GM21825 (cell line): ENCODE measurements around the gene DAAM1.

Experiments used
- ATAC-seq: cut with Tn5 transposase; IDR thresholded peaks from one replicate; pipeline ENCODE4 v1.9.1; 2021; ENCODE audit warnings: mild to moderate bottlenecking, moderate library complexity; ENCODE audit not compliant: unreplicated experiment

The DAAM1 gene

GRCh38 chr14:59187118-59187517 lies 1.3 kb upstream of the DAAM1 start:
- ATAC-seq: no peak

DNA sequence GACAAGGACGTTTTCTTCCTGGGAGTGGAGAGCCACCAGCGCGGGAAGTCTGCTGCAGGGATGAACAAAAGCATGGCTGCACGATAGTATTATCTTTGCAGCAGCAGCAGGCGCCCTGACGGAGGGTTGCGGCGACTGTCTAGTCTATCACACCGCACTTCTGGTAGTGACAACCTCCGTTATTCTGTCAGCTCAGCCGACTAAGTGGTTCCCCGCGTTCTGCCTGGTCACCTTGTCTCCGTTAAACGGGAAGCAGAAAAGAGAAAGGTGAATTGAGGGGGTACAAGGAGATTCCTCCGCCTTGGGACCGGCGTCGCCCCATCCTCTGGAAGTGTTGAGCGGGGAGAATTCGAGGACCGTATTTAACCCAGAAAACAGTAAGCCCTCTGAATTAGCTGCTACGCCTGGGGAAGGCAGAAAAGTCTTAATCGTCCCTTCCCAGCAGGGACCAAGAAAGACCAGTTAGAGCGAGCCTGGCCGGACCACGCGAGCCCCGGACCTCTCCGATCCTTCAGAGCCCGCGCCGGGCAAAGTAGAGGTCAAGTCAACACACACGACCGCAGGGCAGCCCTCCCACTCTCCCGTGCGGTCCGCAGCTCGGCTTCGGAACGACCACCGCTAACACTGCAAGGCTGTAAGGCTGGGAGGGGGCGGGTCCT lies 536 bp upstream of the DAAM1 start:
- ATAC-seq: peak; percentile 21

- peak; percentile 8 for ATAC-seq
Measured at GRCh38 chr14:59189091-59189785, 771 bp downstream of the DAAM1 start.

GRCh38 chr14:59189786-59190368 lies 1.4 kb downstream of the DAAM1 start:
- peak; percentile 55 for ATAC-seq

DNA sequence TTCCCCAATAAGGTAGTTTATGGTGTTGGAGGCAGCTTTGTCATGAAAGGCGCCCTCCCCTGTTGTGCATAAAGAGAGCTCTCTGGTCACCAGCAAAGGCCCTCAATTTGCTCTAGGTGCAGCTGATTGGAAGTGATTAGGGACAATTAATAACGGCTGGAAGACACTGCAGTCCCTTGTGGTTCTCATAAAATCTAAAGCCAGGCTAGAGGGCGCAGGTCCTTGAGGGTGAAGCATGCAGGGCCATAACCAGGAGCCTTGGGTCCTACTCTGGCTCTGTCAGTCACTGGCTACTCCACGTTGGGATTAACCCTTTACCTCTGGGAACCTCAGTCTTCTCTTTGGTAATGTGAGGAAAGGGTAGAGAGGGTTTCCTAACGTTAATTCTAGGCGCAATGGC lies 1.9 kb downstream of the DAAM1 start:
- ATAC-seq: no peak

DNA sequence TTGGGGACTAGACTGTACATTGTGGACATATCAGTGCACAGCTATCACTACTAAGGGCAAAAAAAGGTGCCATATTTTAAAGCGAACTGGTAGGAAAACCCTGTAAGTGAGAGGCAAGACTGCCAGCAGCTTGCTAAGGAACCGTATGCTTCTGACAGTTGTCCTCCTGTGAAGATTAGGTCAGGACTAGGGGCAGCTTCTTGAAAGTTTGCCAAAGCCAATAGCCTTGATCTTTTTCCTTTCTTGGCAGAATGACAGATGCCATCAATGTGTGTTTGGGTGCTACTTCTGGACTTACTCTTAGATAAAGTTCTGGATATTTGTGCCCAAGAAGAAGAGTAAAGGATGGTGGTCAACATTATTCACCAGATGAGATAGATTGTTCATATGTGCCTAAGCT lies 7.4 kb downstream of the DAAM1 start:
- no peak for ATAC-seq

- ATAC-seq: no peak
Measured at GRCh38 chr14:59197695-59198262, 9.3 kb downstream of the DAAM1 start.

DNA sequence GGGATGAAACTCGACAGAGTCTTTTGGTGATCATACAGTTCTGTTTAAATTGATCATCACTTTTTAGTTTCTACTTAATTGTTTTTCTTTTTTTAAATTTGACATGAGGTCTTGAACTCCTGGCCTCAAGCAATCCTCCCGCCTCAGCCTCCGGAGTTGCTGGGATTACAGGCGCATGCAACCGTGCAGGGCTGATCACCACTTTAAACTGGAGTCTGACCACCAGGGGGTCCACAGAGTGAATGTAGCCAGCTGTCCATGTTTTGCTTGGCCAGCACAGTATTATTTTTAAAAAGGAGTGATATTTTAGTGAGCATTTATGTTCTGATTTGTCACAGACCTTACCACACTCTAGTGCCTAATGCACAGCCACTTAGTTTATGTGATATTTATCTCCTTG lies 10.7 kb downstream of the DAAM1 start:
- ATAC-seq: no peak

GRCh38 chr14:59199614-59200013 lies 11.1 kb downstream of the DAAM1 start:
- ATAC-seq: no peak

- no peak for ATAC-seq
Measured at GRCh38 chr14:59200195-59200594, 11.7 kb downstream of the DAAM1 start.

DNA sequence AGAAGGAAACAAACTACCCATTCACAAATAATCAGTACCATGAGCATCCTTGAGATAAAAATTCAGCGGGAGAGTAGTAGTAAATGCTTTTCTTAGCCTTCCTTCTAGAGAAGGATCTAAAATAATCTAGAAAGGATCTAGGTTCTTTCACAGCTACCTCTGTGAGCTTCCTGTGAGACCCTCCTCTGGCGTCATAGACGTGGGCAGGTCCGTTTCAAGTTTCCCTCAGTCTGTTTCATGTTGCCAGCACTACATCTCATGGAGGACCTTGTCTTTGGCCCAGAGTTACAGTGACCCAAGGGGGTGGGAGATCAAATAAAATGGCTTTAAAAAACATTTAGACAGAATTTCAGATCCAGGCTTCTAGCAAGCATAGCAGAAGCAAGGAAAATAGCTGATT lies 13.6 kb downstream of the DAAM1 start:
- ATAC-seq: no peak

DNA sequence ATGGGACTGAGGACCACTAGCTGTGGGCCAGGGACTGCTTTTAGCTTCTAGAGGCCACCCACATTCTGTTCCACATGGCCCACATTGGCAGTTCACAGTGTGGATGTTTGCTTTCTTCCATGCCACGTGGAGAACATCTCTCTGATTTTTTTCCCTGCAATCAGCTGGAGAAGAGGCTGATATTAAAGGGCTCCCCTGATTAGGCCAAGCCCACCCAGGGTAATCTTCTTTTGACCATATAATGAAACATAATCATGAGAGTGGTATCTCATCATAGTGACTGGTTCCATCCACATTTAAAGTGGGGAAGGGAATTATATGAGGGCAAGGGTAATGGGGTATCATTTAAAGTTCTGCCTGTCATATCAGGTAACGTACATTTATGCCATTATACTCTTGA lies 15.8 kb downstream of the DAAM1 start:
- ATAC-seq: no peak

GRCh38 chr14:59206892-59207291 lies 18.4 kb downstream of the DAAM1 start:
- ATAC-seq: no peak

- no peak for ATAC-seq
Measured at GRCh38 chr14:59207506-59207933, 19.1 kb downstream of the DAAM1 start.

DNA sequence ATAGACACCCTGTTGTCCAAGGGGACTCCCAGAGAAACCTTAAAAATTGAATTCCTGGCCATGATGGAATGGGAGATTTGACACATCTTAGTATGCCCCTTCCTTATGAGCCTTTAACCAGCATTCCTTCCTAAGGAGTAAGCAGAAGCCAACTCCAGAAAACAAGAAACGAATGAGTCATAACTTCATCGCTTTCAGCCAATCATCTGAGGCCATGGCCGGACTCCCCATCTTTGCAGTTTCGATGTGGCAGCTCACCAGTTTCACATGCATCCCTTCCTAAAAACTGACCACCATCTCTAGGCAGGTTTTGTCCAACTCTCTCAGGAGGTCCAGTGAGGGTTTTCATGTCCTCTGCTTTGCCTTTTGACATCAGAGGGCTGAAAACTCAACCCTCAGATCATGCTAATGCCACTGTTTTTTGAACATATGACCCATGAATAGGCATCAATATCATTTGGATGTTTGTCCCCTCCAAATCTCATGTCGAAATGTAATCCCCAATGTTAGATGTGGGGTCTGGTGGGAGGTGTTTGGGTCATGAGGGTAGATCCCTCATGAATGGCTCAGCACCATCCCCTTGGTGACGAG lies 19.9 kb downstream of the DAAM1 start:
- no peak for ATAC-seq

DNA sequence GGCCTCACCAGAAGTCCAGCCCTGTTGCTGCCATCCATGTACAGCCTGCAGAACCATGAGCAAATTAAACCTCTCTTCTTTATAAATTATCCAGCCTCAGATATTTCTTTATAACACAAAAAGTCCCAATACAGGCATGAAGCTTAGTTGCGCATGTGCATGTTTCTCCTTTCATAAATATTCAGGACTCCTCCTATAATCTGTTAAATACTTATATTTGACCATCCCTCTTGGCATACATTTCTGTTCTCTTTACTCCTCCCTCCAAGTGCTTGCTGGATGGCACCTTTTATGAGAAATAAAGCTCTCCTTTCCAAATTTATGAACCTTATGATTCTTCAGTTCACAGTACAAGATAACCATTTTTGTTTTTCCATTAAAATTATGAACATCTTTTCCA lies 20.5 kb downstream of the DAAM1 start:
- no peak for ATAC-seq

DNA sequence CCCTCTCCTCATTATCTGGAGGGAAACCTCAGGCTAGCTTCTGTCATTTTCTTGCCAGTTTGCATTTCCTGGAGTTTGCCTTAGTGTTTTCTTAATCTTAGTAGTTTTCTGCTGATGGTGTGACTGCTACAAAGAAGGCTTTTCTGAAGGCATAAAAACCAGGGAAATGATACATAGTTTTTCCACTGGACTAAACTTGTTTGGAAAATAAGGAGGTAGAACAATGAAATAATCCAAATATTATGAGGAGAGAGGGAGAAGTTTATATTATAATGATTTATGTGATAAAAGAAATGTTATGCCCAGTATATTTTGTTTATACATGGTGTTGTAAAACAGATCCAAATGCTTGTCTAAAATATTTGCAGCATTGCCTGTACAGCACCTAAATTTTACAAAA lies 22.2 kb downstream of the DAAM1 start:
- ATAC-seq: no peak

DNA sequence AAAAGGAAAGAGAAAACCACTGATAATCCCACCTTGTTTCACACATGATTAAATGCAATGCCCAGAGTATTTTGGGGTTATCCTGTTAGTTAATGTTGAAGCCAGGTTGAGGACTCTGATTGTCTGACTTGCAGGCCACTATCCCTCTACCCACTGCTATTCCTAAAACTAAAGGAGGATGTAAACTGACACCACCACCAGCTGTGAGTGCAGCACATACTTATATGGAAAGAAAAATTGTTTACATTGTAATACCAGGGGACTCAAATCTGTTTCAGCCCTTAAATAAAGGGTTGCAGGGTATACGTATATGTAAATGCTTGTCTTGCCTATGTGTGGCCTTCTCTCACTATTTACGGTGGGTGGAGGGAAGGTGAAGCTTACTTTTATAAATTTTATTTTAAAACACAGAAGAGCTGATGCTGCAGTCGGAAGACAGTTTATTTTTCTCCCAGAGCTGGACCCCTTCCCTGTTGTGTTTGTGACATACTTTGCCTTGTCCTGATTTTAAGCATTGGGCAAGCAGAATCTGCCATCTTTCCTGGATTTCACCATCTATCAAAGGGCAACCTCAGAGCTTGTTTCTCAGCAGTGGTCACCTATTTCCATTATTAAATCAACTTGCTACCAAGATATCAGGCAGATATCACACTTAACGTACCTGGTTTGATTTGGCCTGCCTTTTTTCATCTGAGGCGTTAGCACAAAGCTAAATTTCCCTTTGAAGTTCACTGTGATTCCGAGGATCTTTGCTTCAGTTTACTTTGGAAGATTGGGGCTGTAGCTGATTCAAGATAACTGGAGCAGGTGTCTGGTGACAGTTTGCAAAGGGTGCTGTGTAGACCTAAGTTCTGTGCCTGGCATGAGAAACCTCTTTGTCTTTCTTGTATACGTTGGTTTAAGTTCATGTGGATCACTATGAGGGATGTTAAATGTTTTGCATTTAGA lies 25.2 kb downstream of the DAAM1 start:
- no peak for ATAC-seq

- peak; percentile 49 for ATAC-seq
Measured at GRCh38 chr14:59214702-59215302, 26.3 kb downstream of the DAAM1 start.

GRCh38 chr14:59215322-59215721 lies 26.9 kb downstream of the DAAM1 start:
- ATAC-seq: peak; percentile 21
